GM10248 (cell line): ENCODE data around the gene FYCO1.

ENCODE experiments used
- CTCF ChIA-PET: fragments of 300-600 bp; sonication (Branson Sonifier 250); formaldehyde crosslinking; extraction: SDS; loops from one replicate; lab custom pipeline; 2021; ENCODE audit warnings: antibody characterized with exemption; lab: Yijun Ruan, JAX
- POLR2A ChIA-PET: fragments of 350-650 bp; sonication (Branson Sonifier 250); formaldehyde crosslinking; extraction: SDS; loops from one replicate; lab custom pipeline; 2020; ENCODE audit warnings: antibody characterized with exemption; lab: Yijun Ruan, JAX
- DNase-seq: peaks from one replicate; pipeline ENCODE4 v3.0.0; 2012; ENCODE audit errors: extremely low spot score
- CTCF ChIP-seq: IDR thresholded peaks from 2 replicates; pipeline ENCODE4 v1.5.1; 2012; ENCODE audit warnings: mild to moderate bottlenecking, low read depth; ENCODE audit errors: extremely low read depth, missing control alignments, control extremely low read depth

FYCO1 gene

GRCh38 chr3:45974686-45975085 is 20.9 kb downstream of the FYCO1 start:
- POLR2A ChIA-PET = no interaction called here
- DNase-seq = no peak
- no peak for TF ChIP-seq CTCF
- CTCF ChIA-PET = interaction anchor here (0.8 to 2.8 kb wide), 2 partner anchors 19 to 102 kb away, joined by 3 to 10 read pairs; no protein-coding TSS in a partner anchor

- POLR2A ChIA-PET = no interaction called here
- no peak for DNase-seq
- no peak for TF ChIP-seq CTCF
- CTCF ChIA-PET = interaction anchor here (0.9 to 2.8 kb wide), 8 partner anchors 9 to 106 kb away, joined by 3 to 10 read pairs (median 4); no protein-coding TSS in a partner anchor
Observed at GRCh38 chr3:45972534-45973402, 22.9 kb downstream of the FYCO1 start.

GRCh38 chr3:45969953-45970352 is 25.7 kb downstream of the FYCO1 start:
- DNase-seq = no peak
- CTCF ChIA-PET = interaction anchor here (1.2 to 9.9 kb wide), 6 partner anchors 17 to 109 kb away, joined by 3 to 106 read pairs (median 4); no protein-coding TSS in a partner anchor
- POLR2A ChIA-PET = no interaction called here
- TF ChIP-seq CTCF = no peak

- no peak for TF ChIP-seq CTCF
- ChIA-PET POLR2A (no interaction called here), CTCF (interaction anchor here (1.0 to 9.9 kb wide), 10 partner anchors 7 to 110 kb away, joined by 3 to 106 read pairs (median 4); no protein-coding TSS in a partner anchor)
- DNase-seq = no peak
Observed at GRCh38 chr3:45969116-45969515, 26.5 kb downstream of the FYCO1 start.

GRCh38 chr3:45968706-45969105 is 26.9 kb downstream of the FYCO1 start:
- no peak for DNase-seq
- ChIA-PET CTCF (interaction anchor here (1.0 to 9.9 kb wide), 9 partner anchors 8 to 110 kb away, joined by 3 to 106 read pairs (median 4); no protein-coding TSS in a partner anchor), POLR2A (no interaction called here)

More at GRCh38 chr3:45968706-45969105, 26.9 kb downstream of the FYCO1 start:
- TF ChIP-seq CTCF = no peak
